ENCODE data around the gene ITLN1.
"Not testable (repeated sequence)": the region's sequence is repeated elsewhere in the genome, so short reads cannot be mapped to it uniquely, and the experiment has no call there.

The ITLN1 gene

GRCh38 chr1:160916666-160917065, 31.7 kb upstream of the ITLN1 start:
- Histone ChIP-seq H3K4me2 (no peak overlapping the region), H3K9ac (no peak overlapping the region), H3K4me1 (ENCODE audit: low read depth, poor library complexity, severe bottlenecking) (no peaks in the 10 kb centered on the region), H4K20me1 (ENCODE audit: insufficient read depth) (no peaks in the 10 kb centered on the region), H3K36me3 (ENCODE audit: insufficient read depth) (no peaks in the 10 kb centered on the region), H3K4me3 (IDR thresholded peaks at IDR 0.05; ENCODE audit: insufficient read depth, low read depth, low read length) (no peak overlapping the region), H3K79me2 (ENCODE audit: insufficient read depth, low read depth) (no peaks in the 10 kb centered on the region), H3K27me3 (ENCODE audit: insufficient read depth, low read depth) (no peaks in the 10 kb centered on the region), H3K27ac (no peak overlapping the region), H2AFZ (ENCODE audit: low read depth) (no peak overlapping the region)
- TF ChIP-seq, protein P1, sequence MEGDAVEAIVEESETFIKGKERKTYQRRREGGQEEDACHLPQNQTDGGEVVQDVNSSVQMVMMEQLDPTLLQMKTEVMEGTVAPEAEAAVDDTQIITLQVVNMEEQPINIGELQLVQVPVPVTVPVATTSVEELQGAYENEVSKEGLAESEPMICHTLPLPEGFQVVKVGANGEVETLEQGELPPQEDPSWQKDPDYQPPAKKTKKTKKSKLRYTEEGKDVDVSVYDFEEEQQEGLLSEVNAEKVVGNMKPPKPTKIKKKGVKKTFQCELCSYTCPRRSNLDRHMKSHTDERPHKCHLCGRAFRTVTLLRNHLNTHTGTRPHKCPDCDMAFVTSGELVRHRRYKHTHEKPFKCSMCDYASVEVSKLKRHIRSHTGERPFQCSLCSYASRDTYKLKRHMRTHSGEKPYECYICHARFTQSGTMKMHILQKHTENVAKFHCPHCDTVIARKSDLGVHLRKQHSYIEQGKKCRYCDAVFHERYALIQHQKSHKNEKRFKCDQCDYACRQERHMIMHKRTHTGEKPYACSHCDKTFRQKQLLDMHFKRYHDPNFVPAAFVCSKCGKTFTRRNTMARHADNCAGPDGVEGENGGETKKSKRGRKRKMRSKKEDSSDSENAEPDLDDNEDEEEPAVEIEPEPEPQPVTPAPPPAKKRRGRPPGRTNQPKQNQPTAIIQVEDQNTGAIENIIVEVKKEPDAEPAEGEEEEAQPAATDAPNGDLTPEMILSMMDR (conservative IDR thresholded peaks at IDR 0.05; ENCODE audit: low read depth, low read length), result no peak

GRCh38 chr1:160913229-160913628, 28.2 kb upstream of the ITLN1 start:
- not testable (repeated sequence) for H3K27me3 ChIP-seq (ENCODE audit: insufficient read depth, low read depth); H4K20me1 ChIP-seq (ENCODE audit: insufficient read depth); H3K4me2 ChIP-seq; H3K79me2 ChIP-seq (ENCODE audit: insufficient read depth, low read depth); H3K4me3 ChIP-seq (IDR thresholded peaks at IDR 0.05; ENCODE audit: insufficient read depth, low read depth, low read length); H3K27ac ChIP-seq; H3K4me1 ChIP-seq (ENCODE audit: low read depth, poor library complexity, severe bottlenecking); H3K9ac ChIP-seq; H2AFZ ChIP-seq (ENCODE audit: low read depth); H3K36me3 ChIP-seq (ENCODE audit: insufficient read depth)

- H3K4me1 ChIP-seq (ENCODE audit: low read depth, poor library complexity, severe bottlenecking), result no peaks in the 10 kb centered on the region
- no peaks in the 10 kb centered on the region for H3K27me3 ChIP-seq (ENCODE audit: insufficient read depth, low read depth)
- no peaks in the 10 kb centered on the region for H3K36me3 ChIP-seq (ENCODE audit: insufficient read depth)
- H3K79me2 ChIP-seq (ENCODE audit: insufficient read depth, low read depth), result no peaks in the 10 kb centered on the region
- H3K27ac ChIP-seq, result no peak overlapping the region
- no peak overlapping the region for H2AFZ ChIP-seq (ENCODE audit: low read depth)
- TF ChIP-seq, protein P1 (conservative IDR thresholded peaks at IDR 0.05; ENCODE audit: low read depth, low read length), result no peak
- no peaks in the 10 kb centered on the region for H4K20me1 ChIP-seq (ENCODE audit: insufficient read depth)
- H3K4me3 ChIP-seq (IDR thresholded peaks at IDR 0.05; ENCODE audit: insufficient read depth, low read depth, low read length), result no peak overlapping the region
- H3K9ac ChIP-seq, result no peak overlapping the region
- no peak overlapping the region for H3K4me2 ChIP-seq
These were observed 26.9 kb upstream of the ITLN1 start for GRCh38 chr1:160911925-160912324.

GRCh38 chr1:160911441-160911840, 26.5 kb upstream of the ITLN1 start:
- Histone ChIP-seq H3K4me2 (no peak overlapping the region), H3K4me1 (ENCODE audit: low read depth, poor library complexity, severe bottlenecking) (no peaks in the 10 kb centered on the region), H3K79me2 (ENCODE audit: insufficient read depth, low read depth) (no peaks in the 10 kb centered on the region), H3K27ac (no peak overlapping the region), H3K27me3 (ENCODE audit: insufficient read depth, low read depth) (no peaks in the 10 kb centered on the region), H3K9ac (no peak overlapping the region), H2AFZ (ENCODE audit: low read depth) (no peak overlapping the region), H4K20me1 (ENCODE audit: insufficient read depth) (no peaks in the 10 kb centered on the region), H3K4me3 (IDR thresholded peaks at IDR 0.05; ENCODE audit: insufficient read depth, low read depth, low read length) (no peak overlapping the region), H3K36me3 (ENCODE audit: insufficient read depth) (no peaks in the 10 kb centered on the region)
- TF ChIP-seq, protein P1 (conservative IDR thresholded peaks at IDR 0.05; ENCODE audit: low read depth, low read length), result no peak

DNA sequence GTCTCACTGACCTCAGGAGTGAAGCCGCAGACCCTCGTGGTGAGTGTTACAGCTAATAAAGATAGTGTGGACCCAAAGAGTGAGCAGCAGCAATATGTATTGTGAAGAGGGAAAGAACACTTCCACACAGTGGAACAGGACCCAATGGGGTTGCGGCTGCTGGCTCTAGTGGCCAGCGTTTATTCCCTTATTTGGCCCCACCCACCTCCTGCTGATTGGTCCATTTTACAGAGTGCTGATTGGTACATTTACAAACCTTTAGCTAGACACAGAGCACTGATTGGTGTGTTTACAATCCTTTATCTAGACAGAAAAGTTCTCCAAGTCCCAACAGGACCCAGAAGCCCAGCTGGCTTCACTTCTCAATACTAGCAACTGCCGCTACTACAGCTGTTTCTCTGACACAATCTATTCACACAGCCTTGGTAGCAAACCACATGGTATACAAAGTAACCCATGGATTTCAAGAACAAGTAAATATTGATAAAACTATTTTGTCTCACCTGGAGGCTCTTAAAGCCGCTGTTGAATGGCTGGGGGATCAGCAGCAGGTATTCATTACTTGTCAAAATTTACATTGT, 25.3 kb upstream of the ITLN1 start:
- no peak overlapping the region for H3K27ac ChIP-seq
- H3K4me2 ChIP-seq, result no peak overlapping the region
- no peaks in the 10 kb centered on the region for H3K36me3 ChIP-seq (ENCODE audit: insufficient read depth)
- H4K20me1 ChIP-seq (ENCODE audit: insufficient read depth), result no peaks in the 10 kb centered on the region
- no peaks in the 10 kb centered on the region for H3K4me1 ChIP-seq (ENCODE audit: low read depth, poor library complexity, severe bottlenecking)
- no peak overlapping the region for H3K9ac ChIP-seq
- no peaks in the 10 kb centered on the region for H3K79me2 ChIP-seq (ENCODE audit: insufficient read depth, low read depth)
- H2AFZ ChIP-seq (ENCODE audit: low read depth), result no peak overlapping the region
- no peak overlapping the region for H3K4me3 ChIP-seq (IDR thresholded peaks at IDR 0.05; ENCODE audit: insufficient read depth, low read depth, low read length)
- H3K27me3 ChIP-seq (ENCODE audit: insufficient read depth, low read depth), result no peaks in the 10 kb centered on the region
- TF ChIP-seq, protein P1 (conservative IDR thresholded peaks at IDR 0.05; ENCODE audit: low read depth, low read length), result no peak

Measured in KMS-11 (cell line).